GM19452 (cell line): ENCODE measurements around the gene TMC6.

Experiments used
- ATAC-seq: cut with Tn5 transposase; IDR thresholded peaks from one replicate; pipeline ENCODE4 v1.9.1; 2021; ENCODE audit not compliant: unreplicated experiment

Gene TMC6

DNA sequence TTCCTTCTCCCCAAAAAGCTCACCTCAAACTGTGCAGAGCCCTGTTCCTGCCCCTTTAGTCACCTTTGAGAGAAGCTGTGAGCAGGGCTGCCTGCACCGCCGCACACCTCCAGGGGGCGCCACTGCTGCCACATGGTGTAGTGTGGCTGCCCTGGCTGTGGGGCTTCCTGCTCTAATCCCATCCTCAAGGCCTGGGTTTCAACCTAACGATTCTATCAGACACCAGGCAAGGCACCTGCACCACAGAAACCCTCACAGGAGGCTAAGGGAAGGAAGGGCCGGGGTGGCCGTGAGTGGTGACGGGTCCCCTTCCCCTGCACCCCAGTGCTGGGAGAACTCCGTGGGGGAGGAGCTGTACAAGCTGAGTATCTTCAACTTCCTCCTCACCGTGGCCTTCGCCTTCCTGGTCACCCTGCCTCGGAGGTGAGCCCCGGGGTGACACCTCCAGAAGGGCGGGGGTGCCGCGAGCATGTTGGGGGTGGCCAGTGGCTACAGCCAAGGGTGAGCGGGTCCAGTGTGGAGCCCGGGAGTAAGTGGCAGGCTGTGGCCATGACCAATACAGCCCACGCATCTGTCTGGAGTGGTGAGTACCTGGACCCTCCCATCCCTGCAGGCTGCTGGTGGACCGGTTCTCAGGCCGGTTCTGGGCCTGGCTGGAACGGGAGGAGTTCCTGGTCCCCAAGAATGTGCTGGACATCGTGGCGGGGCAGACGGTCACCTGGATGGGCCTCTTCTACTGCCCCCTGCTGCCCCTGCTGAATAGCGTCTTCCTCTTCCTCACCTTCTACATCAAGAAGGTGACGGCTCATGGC lies 9.0 kb upstream of the TMC6 start:
- no peak for ATAC-seq

DNA sequence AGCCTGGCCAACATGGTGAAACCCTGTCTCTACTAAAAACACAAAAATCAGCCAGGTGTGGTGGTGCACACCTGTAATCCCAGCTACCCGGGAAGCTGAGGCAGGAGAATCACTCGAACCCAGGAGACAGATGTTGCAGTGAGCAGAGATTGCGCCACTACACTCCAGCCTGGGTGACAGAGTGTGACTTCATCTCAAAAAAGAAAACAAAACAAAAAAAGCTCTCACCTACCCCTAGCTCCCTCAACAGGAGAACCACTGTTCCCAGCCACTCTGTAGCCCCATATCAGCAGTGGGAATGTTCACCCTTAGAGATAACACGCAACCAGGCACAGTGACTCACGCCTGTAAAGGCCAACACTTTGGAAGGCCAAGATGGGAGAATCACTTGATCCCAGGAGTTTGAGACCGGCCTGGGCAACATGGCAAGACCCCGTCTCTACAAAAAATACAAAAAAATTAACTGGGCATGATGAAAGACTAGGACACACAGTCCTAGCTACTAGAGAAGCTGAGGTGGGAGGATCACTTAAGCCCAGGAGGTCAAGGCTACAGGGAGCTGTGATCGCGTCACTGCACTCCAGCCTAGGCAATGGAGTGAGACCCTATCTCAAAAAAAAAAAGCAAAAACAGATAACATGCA lies 7.4 kb upstream of the TMC6 start:
- ATAC-seq: no peak

DNA sequence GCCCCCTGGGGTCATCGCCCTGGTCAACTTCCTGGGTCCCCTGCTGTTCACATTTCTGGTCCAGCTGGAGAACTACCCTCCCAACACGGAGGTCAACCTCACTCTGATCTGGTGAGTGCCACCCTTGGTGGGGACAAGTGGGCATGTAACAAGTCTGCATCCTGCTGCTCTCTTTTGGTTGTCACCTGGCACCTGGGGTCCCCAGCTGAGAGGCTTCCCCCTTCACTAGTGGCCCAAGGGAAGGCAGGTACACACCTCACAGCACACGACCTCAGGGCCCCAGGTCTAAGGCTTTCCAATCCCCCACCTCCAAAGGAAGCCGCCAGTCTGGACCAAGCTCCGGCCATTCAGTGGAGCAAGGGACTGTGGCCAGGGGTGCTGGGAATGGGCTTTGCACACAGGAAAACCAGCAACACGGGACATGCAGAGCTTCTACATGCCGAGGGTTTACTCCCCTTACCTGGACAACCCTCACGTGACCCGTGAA lies 6.4 kb upstream of the TMC6 start:
- ATAC-seq: no peak

- ATAC-seq: no peak
Measured at GRCh38 chr17:78133971-78134898, 5.7 kb upstream of the TMC6 start.

DNA sequence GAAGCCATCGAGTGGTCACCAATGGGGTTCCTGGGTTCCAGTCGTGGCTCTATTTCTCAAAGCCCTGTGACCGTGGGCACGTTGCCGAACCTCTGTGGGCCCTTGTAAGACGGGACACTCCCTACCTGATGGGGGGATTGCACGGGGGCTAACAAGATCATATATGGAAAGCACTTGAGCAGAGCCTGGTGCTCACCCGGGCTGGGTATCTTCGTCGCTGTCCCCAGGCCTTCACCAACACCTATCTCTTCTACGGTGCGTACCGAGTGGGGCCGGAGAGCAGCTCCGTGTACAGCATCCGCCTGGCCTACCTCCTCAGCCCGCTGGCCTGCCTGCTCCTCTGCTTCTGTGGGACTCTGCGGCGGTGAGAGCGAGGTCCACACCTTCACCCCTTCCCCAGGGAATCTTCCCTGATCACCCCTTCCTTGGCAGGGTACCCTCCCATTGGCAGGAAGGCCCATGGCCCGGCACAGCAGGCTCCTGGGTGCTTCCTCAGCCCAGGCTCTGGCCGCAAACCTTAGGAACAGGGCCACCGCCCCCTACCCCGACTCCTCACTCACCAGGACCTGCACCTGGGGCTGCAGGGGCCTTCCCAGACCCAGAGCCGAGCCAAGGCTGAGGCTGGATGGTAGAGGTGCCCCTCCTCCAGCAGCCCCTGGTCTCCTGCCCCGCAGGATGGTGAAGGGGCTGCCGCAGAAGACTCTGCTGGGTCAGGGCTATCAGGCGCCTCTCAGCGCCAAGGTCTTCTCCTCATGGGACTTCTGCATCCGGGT lies 4.8 kb upstream of the TMC6 start:
- no peak for ATAC-seq

DNA sequence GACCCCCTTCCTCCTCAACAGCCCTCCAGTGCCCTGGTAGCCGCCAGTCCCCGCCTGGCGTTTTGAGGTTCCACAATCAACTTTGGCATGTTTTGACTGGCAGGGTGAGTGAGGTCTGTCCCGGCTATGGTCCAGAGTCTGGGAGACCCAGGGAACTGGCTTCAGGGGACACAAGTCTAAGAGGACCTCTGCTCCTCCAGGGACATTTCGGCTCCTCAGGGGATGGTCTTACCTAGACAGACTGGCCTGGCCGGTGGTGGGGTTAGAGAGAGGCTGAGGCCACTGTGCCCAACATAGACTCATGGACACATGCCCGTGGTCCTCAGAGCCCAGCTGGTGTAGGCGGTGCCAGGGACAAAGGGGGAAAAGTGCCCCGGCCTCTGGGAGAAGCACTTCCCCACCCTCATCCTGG lies 4.2 kb upstream of the TMC6 start:
- ATAC-seq: no peak

- no peak for ATAC-seq
Measured at GRCh38 chr17:78132084-78132676, 3.6 kb upstream of the TMC6 start.

DNA sequence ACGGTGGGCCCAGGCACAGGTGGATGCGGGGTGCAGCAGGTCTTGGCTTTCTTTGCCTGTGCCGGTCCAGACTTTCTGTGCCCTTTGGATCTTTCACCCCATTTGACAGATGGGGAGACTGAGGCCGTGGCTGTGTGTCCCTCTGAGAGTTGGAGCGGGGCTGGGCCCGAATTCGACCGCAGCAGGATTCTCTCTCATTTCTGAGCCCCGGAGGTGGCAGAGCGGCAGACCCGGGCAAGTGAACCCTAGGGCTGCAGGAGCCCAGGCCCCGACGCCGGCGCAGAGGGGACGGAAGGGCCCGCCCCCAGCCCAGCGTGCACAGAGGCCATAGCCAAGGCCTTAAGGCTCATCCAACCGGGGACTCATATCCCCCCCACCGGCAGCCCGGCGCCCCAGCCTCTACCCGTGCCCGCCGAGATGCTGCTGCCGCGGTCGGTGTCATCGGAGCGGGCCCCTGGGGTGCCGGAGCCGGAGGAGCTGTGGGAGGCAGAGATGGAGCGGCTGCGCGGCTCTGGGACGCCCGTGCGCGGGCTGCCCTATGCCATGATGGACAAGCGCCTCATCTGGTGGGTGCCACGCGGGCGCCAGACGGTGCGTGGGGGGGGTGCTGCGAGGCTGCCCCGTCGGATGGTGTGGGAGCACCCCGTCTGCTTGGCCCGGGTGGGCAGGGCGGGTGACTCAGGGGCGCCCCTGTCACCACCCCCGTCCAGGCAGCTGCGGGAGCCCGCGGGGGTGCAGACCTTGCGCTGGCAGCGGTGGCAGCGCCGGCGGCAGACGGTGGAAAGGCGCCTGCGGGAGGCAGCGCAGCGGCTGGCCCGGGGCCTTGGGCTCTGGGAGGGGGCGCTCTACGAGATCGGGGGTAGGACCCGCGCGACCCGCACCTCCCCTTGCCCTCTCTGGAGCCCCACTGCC lies 2.9 kb upstream of the TMC6 start:
- no peak for ATAC-seq

GRCh38 chr17:78130437-78131101 lies 2.0 kb upstream of the TMC6 start, which contains the start of gene TMC8:
Gene TMC8 (plus strand): TSS chr17:78130771. CDS start chr17:78131589, 818 bp downstream.
- ATAC-seq: no peak

DNA sequence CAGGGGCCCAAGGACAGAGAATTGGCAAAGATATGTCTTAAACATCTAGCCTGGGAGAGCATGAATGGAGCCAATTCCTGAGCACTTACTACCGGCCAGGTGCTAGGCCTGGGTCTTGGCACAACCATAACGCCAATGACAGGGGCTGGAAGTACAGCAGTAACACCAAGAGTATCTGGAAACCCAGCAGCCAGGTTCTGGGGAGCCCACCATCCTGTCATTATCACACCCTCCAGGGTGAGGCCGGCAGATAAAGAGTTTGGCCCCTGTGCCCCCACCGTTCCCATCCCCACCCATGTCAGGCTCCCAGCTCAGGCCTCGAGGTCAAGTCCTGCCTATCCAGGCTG lies 1.5 kb upstream of the TMC6 start:
- ATAC-seq: no peak

DNA sequence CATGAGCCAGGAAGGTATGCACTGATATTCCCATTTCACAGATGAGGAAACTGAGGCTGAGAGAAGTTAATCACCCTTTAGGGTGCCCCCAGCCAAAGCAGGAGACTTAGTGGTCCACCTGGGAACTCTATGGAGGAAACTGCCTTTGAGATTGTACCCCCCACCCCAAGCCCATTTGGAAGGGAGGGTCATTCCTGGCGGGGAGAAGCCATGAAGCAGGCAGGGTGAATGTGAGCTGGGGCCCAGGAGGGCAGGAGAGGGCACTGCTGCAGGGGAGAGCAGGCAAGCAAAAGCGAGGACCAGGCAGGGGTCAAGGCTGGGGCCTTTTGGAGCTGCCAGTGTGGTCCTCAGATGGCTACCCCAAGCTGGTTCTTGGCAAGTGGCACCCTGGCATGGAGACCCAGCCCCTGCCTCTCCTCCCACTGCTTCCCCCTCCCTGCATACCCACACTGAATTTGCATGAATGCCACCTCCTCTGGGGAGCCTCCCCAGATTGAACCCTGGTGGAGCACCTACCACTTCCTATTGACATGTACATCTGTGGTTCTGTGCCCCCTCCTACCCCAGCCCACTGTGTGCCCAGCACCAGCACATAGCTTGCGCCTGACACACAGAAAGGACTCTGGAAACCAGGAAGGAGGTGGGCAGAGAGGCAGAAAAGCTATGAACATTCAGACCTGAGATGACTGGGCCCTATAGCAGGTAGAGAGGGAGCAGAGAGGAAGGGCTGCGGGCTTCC lies 965 bp upstream of the TMC6 start:
- ATAC-seq: no peak

GRCh38 chr17:78127888-78128550 lies 536 bp downstream of the TMC6 start:
- no peak for ATAC-seq

DNA sequence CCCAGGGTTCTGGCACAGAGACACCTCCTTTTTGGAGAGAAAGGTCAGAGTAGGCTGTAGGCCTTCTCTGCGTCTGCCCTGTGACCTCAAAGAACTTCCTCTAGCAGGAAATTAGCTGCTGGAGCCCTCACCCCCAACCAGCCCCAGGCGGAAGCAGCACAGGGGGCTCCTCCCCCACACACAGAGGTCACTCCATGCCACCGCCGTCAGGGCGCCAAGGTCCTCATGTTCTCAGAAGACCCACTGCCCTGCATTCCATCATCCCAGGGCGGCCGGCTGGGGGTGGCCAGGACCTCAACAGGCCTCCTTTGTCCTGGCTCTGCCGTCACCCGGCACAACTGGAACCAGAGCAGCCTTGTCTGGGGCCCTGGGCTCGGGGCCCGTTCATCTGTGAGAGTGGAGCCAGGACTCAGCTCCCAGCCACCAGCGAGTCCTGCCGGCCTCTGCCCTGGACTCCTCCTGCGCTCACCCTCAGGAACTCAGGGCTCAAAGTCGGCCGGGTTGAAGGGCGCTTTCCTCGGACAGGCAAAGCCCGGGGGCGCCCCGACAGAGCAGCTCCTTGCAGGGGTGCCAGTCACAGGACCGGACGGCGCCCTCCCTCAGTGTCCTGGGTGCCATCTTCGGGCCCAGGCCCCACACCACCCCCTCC lies 1.2 kb downstream of the TMC6 start:
- no peak for ATAC-seq

- ATAC-seq: no peak
Measured at GRCh38 chr17:78126895-78127238, 1.7 kb downstream of the TMC6 start.

DNA sequence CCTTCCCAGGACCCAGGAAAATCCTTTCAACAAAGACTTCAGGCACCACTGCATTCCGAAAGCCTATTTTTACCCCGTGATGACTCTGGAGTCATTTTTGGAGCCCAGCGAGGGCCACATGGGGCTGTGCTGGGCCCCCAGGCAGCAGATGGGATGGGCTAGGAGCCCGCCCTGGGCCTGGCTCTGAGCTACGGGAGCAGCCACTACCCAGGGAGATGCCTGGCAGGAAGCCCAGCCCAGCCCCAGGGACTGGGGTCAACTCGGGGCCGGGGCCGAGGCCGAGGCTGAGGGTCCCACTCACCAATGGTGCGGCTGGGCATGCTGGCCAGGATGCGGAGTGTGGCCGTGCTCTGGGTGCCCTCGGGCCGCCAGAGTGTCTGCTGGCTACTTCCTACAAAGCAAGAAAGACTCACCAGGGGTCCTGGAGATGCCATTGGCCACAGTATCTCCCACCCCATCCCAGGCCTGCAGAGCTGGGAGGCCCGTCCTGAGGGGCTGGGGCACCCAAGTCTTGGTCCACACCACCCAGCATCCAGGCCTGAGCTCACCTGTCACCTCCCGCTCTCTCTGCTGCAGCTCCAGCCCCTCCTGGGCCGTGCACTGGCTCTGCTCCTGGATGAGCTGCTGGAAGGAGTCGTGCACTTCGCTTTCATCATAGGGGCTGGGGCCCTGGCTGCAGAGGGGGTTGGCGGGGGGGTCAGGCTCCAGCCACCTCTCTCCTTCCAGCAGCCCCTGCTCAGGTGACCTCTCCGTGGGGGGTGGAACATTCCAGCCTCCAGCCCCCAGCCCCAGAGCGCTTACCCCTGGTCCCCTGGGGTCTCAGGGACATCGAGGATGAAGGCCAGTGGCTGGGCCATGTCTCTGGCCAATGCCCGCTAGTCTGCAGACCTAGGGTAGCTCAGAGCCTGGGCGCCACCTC lies 2.3 kb downstream of the TMC6 start:
- ATAC-seq: no peak
